ENCODE data around the gene STK31.

DNA sequence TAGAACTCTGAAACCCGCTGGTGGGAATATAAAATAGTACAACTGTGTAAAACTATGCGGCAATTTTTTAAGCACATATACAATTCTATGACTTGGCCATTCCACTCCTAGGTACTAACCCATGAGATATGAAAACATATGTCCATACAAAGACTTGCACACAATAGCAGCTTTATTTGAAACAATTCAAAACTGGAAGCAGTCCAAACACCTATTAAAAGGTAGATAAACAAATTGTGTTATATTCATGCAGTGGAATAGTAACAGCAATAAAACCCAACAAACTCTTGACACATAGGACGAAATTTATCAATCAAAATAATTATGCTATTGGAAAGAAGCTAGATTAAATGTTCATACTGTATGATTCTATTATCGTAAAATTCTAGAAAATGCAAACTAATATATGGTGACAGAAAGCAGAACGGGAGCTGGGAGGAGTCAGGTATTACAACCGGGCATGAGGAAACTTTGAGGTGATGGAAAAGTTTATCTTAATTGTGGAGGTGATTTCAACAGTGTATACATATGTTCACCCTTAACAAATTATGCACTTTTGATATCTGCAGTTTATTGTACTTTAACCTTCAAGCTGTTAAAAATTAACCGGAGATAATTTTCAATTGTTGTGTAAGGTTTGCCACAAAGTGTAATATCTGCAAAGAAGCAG, 803 bp upstream of the STK31 start:
- TF ChIP-seq, protein P1, sequence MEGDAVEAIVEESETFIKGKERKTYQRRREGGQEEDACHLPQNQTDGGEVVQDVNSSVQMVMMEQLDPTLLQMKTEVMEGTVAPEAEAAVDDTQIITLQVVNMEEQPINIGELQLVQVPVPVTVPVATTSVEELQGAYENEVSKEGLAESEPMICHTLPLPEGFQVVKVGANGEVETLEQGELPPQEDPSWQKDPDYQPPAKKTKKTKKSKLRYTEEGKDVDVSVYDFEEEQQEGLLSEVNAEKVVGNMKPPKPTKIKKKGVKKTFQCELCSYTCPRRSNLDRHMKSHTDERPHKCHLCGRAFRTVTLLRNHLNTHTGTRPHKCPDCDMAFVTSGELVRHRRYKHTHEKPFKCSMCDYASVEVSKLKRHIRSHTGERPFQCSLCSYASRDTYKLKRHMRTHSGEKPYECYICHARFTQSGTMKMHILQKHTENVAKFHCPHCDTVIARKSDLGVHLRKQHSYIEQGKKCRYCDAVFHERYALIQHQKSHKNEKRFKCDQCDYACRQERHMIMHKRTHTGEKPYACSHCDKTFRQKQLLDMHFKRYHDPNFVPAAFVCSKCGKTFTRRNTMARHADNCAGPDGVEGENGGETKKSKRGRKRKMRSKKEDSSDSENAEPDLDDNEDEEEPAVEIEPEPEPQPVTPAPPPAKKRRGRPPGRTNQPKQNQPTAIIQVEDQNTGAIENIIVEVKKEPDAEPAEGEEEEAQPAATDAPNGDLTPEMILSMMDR (IDR thresholded peaks at IDR 0.05), result no peak
- TF ChIP-seq EZH2 (IDR thresholded peaks at IDR 0.05), result no peak

All from neural progenitor cell (in vitro differentiated cells).